ENCODE measurements around the gene SEC14L1.
A peak's percentile ranks its signal among the peaks of the same experiment; 100 is the strongest.

SEC14L1 gene

GRCh38 chr17:77193653-77194052 is 52.9 kb downstream of the SEC14L1 start:
- DNase-seq: no peak

GRCh38 chr17:77194179-77194578 is 53.4 kb downstream of the SEC14L1 start:
- no peak for DNase-seq

GRCh38 chr17:77196251-77196650 is 55.5 kb downstream of the SEC14L1 start:
- DNase-seq: no peak

- DNase-seq: no peak
Observed at GRCh38 chr17:77197115-77197514, 56.3 kb downstream of the SEC14L1 start.

- DNase-seq: peak in 1 of 14 donors; percentile 18
Observed at GRCh38 chr17:77200711-77201110, 59.9 kb downstream of the SEC14L1 start.

GRCh38 chr17:77203436-77203835 is 62.7 kb downstream of the SEC14L1 start:
- peak in 1 of 14 donors; percentile 52 for DNase-seq

- DNase-seq: no peak
Observed at GRCh38 chr17:77203846-77204245, 63.1 kb downstream of the SEC14L1 start.

GRCh38 chr17:77204536-77204935 is 63.8 kb downstream of the SEC14L1 start:
- DNase-seq: no peak

- DNase-seq: no peak
Observed at GRCh38 chr17:77205396-77206125, 64.8 kb downstream of the SEC14L1 start.

- peak in 1 of 14 donors; percentile 9 for DNase-seq
Observed at GRCh38 chr17:77206158-77206956, 65.6 kb downstream of the SEC14L1 start.

- DNase-seq: no peak
Observed at GRCh38 chr17:77207689-77208216, 67.0 kb downstream of the SEC14L1 start.

- DNase-seq: peak in 8 of 14 donors; percentile 10 to 73 (median 38)
Observed at GRCh38 chr17:77208217-77208808, 67.5 kb downstream of the SEC14L1 start.

- no peak for DNase-seq
Observed at GRCh38 chr17:77208856-77209255, 68.1 kb downstream of the SEC14L1 start.

- peak in 2 of 14 donors; percentile 18 to 47 for DNase-seq
Observed at GRCh38 chr17:77209330-77209748, 68.6 kb downstream of the SEC14L1 start.

GRCh38 chr17:77210331-77210730 is 69.6 kb downstream of the SEC14L1 start:
- DNase-seq: peak in 3 of 14 donors; percentile 35 to 98 (median 35)

GRCh38 chr17:77210946-77211541 is 70.3 kb downstream of the SEC14L1 start:
- DNase-seq: no peak

GRCh38 chr17:77211681-77212080 is 70.9 kb downstream of the SEC14L1 start:
- no peak for DNase-seq

- peak in 6 of 14 donors; percentile 17 to 43 (median 29) for DNase-seq
Observed at GRCh38 chr17:77212081-77212832, 71.5 kb downstream of the SEC14L1 start.

GRCh38 chr17:77212833-77213777 is 72.3 kb downstream of the SEC14L1 start:
- DNase-seq: peak in 4 of 14 donors; percentile 28 to 56 (median 44)

GRCh38 chr17:77213778-77214132 is 73.0 kb downstream of the SEC14L1 start:
- no peak for DNase-seq

- DNase-seq: no peak
Observed at GRCh38 chr17:77214328-77214727, 73.6 kb downstream of the SEC14L1 start.

All from C1 segment of cervical spinal cord (tissue), 14 donors.